Immature natural killer cell (primary cell): ENCODE data around the gene LRP1. TPM values are rescaled to one million over a fixed set of nuclear protein-coding genes. Genes with fewer than 3 reads are reported as not detected.

Source experiments
- DNase-seq, 3 donors: peaks; one replicate each; pipeline ENCODE4 v3.0.0; 2022; ENCODE audit warnings: mixed read lengths in 1 of 3
- H3K27ac Mint-ChIP-seq, 6 donors: one replicate each; pipeline ENCODE4 v1.8.0; 2020; ENCODE audit warnings: mixed read lengths in 6 of 6, mild to moderate bottlenecking in 5 of 6, inconsistent platforms in 4 of 6, moderate library complexity in 3 of 6
- H3K27me3 Mint-ChIP-seq, 3 donors: one replicate each; pipeline ENCODE4 v1.8.0; 2020 to 2021; ENCODE audit warnings: low read depth in 3 of 3, mild to moderate bottlenecking in 3 of 3, mixed read lengths in 3 of 3, moderate library complexity in 3 of 3, inconsistent platforms in 1 of 3
- H3K36me3 Mint-ChIP-seq, 3 donors: one replicate each; pipeline ENCODE4 v1.8.0; 2020; ENCODE audit warnings: mixed read lengths in 3 of 3, inconsistent platforms in 2 of 3, mild to moderate bottlenecking in 2 of 3
- H3K4me1 Mint-ChIP-seq, 2 donors: one replicate each; pipeline ENCODE4 v1.8.0; 2020; ENCODE audit warnings: inconsistent platforms in 2 of 2, mild to moderate bottlenecking in 2 of 2, mixed read lengths in 2 of 2, moderate library complexity in 1 of 2
- H3K4me3 Mint-ChIP-seq, 5 donors: one replicate each; pipeline ENCODE4 v1.8.0; 2020; ENCODE audit warnings: mild to moderate bottlenecking in 5 of 5, mixed read lengths in 5 of 5, inconsistent platforms in 3 of 5, moderate library complexity in 3 of 5
- H3K9me3 Mint-ChIP-seq, 6 donors: one replicate each; pipeline ENCODE4 v1.8.0; 2020; ENCODE audit warnings: mild to moderate bottlenecking in 6 of 6, mixed read lengths in 6 of 6, inconsistent platforms in 4 of 6, moderate library complexity in 3 of 6
- polyA plus RNA-seq, 3 donors: library from polyadenylated mRNA; unstranded; fragments of 300-500 nt; fragmentation: Illumina TruSeq; gene quantifications; one replicate each; pipeline ENCODE4 v1.2.3, GENCODE V29; 2021

Gene LRP1
- polyA plus RNA-seq, 3 donors from 2014 or later: 0.08 to 0.22 TPM; not detected in 1

DNA sequence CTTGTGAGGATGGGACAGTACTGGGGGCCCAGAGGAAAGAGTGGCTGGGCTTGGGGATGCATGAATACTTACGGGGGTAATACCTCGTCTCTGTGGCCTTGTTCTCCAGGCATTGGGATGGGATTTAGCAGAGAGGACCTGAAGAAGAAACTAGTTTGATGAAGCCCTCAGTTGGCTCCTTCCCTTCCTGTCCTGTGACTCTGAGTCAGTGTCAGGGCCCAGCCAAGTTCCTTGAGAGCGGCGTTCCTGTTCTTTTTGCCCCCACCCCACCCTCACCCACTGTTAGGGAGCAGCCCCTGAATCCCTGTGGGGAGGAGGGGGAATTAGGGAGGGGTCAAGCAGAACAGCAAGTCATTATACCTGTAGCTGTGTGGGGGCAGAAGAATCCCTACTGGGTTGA is 24.4 kb downstream of the LRP1 start:
- H3K27me3 Mint-ChIP-seq: peaks cover 3 to 8% (median 6%) of the 10 kb centered on the region in 3 donors
- no peak overlapping the region for H3K4me3 Mint-ChIP-seq
- H3K9me3 Mint-ChIP-seq: no peaks in the 10 kb centered on the region
- no peak for DNase-seq
- no peaks in the 10 kb centered on the region for H3K36me3 Mint-ChIP-seq
- H3K27ac Mint-ChIP-seq: no peak overlapping the region
- H3K4me1 Mint-ChIP-seq: peaks cover 13% of the 10 kb centered on the region in 2 donors

DNA sequence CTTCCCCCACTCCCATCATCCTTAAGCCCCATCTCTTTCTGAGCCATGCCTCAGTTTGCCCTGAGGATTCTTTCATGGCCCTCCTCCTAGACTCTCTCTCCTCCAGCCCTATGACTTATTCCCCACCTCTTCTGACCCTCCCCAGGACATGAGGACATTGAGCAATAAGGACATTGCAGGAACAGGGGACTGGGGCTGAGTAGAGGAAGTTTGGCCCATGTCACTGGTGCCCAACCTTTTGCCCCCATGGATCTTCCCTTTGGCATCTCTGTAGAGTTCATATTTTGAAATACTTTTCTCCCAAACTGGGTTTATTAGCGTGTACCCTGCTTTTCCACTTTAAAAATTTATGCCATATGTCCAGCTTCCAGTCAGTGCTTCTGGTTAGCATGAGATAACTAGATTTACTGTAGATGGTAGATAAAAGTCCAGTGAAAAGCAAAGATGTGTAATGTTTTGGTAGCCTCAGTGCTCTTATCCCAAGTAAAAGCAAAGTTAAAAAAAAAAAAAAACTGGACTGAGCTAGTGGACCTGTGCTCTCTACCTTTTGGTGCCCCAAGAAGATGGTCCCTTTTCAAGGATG is 25.2 kb downstream of the LRP1 start:
- no peak for DNase-seq
- Mint-ChIP-seq H3K27ac (no peak overlapping the region), H3K36me3 (no peaks in the 10 kb centered on the region), H3K9me3 (no peaks in the 10 kb centered on the region), H3K4me3 (no peak overlapping the region), H3K27me3 (peaks cover 3 to 10% (median 6%) of the 10 kb centered on the region in 3 donors), H3K4me1 (peaks cover 21% of the 10 kb centered on the region in 2 donors)

DNA sequence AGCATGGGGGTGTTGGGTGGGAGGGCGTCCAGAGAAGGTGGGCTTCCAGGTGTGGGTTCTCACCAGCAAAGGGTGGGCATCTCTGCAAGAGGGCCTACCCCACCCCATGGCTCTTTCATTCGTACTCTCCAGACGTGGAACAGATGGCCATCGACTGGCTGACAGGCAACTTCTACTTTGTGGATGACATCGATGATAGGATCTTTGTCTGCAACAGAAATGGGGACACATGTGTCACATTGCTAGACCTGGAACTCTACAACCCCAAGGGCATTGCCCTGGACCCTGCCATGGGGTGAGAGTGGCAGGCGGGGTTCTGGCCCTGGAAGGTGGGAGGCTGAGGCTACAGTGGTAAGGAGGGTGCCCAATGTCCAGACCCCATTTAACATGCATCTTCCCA is 25.8 kb downstream of the LRP1 start:
- H3K4me1 Mint-ChIP-seq: peaks cover 27% of the 10 kb centered on the region in 2 donors
- no peak overlapping the region for H3K27ac Mint-ChIP-seq
- DNase-seq: no peak
- H3K27me3 Mint-ChIP-seq: peaks cover 2 to 10% (median 6%) of the 10 kb centered on the region in 3 donors
- no peak overlapping the region for H3K4me3 Mint-ChIP-seq
- no peaks in the 10 kb centered on the region for H3K9me3 Mint-ChIP-seq
- no peaks in the 10 kb centered on the region for H3K36me3 Mint-ChIP-seq

DNA sequence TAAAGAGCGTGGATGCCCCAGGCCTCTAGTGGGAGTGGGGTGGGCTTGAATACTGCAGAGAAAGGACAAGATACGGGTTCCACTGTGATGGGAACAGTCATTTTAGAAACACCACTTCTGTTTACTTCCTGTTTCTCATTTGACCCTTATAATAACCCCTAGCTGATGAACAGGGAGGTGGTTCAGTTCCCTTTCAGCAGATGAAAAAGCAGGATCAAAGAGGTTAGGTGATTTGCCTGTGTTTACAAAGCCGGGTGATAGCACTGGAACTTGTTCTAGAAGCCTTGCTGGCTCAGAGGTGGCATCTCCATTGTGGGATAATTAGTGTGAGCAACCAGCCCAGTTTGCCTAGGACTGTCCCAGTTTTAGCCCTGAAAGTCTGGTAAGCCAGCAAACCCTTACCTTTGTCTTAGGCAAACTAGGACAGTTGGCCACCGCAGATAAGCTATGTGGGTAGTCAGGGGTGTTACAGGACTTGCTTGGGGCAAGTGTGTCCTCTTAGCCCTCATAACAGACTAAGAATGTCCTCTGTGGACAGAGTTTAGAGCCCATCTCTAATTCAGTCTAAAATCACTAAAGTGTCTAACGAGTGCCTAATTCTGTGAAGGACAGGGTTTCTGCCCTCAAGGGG is 26.6 kb downstream of the LRP1 start:
- Mint-ChIP-seq H3K4me3 (peak overlapping the region in 1 of 5 donors; percentile 22), H3K36me3 (no peaks in the 10 kb centered on the region), H3K27me3 (peaks cover 0 to 13% (median 4%) of the 10 kb centered on the region in 3 donors), H3K27ac (no peak overlapping the region), H3K9me3 (no peaks in the 10 kb centered on the region), H3K4me1 (peaks cover 27 to 31% of the 10 kb centered on the region in 2 donors)
- DNase-seq: no peak

DNA sequence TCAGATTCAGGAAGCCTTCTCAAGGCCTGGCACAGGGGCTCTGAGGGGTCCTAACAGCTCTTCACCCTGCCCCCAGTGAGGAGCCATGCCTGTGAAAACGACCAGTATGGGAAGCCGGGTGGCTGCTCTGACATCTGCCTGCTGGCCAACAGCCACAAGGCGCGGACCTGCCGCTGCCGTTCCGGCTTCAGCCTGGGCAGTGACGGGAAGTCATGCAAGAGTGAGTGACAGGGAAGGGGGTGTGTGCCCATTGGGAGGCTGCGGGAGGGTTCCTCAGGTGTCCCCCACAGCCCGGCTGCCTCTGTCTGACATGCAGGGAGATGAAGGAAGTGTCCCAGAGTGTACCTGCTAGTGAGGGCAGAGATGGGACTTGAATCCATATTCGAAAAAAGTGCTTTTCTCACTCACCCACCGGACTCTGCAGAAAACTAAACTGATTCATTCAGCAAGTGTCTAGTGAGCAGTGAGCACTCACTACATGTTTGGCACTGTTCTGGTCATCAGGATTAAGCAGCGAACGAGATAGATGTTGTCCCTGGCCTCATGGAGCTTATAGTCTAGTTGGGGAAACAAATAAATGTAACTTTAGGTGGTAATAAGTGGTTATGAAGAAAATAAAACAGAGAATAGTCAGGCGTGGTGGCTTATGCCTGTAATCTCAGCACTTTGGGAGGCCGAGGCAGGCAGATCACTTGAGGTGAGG is 28.6 kb downstream of the LRP1 start:
- peak in 1 of 3 donors; percentile 7 for DNase-seq
- Mint-ChIP-seq H3K36me3 (no peaks in the 10 kb centered on the region), H3K9me3 (no peaks in the 10 kb centered on the region), H3K27me3 (peaks cover 0 to 12% (median 8%) of the 10 kb centered on the region in 3 donors), H3K27ac (no peak overlapping the region), H3K4me1 (peaks cover 27 to 31% of the 10 kb centered on the region in 2 donors), H3K4me3 (peak overlapping the region in 3 of 5 donors; percentile 19 to 48 (median 31))

DNA sequence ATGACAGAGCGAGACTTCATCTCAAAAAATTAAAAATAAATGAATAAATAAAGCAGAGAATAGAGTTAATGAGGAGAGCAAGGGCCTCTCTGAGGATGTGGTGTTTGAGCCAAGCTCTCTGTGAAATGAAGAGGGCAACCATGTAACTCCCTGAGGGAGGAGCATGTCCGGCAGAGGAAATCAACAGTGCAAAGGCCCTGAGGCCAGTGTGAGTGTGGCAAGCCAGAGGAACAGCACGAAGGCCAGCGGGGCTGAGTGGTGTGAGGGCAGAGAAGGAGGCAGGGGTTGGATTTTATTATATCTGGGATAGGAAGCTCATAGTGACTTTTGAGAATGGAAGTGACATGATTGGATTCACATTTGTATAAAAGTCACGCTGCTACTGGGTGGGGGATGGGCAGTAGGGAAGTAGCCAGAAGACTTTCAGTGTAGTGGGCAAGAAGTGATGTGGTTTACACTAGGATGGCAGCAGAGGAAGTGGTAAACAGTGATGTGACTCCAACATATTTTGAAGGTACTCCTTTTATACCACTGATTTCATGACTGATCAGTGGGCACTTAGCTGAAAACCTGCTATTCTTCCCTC is 29.4 kb downstream of the LRP1 start:
- no peaks in the 10 kb centered on the region for H3K36me3 Mint-ChIP-seq
- H3K9me3 Mint-ChIP-seq: no peaks in the 10 kb centered on the region
- peaks cover 0 to 12% (median 9%) of the 10 kb centered on the region in 3 donors for H3K27me3 Mint-ChIP-seq
- peak overlapping the region in 1 of 6 donors; percentile 46 for H3K27ac Mint-ChIP-seq
- H3K4me1 Mint-ChIP-seq: peaks cover 27 to 31% of the 10 kb centered on the region in 2 donors
- DNase-seq: peak; percentile 40 to 47 (median 42)
- peak overlapping the region; percentile 46 to 78 (median 69) for H3K4me3 Mint-ChIP-seq

DNA sequence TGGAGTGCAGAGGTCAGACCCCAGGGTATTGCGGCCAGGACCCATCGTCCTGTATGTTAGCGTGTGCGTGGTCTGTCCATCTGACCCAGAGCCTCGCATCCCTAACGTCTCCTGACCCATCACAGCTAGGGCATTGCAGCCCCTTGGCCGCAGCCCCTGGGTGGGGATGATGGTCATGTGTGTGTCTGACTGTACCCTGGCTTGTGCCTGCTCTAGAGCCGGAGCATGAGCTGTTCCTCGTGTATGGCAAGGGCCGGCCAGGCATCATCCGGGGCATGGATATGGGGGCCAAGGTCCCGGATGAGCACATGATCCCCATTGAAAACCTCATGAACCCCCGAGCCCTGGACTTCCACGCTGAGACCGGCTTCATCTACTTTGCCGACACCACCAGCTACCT is 29.9 kb downstream of the LRP1 start:
- Mint-ChIP-seq H3K27me3 (peaks cover 0 to 12% (median 9%) of the 10 kb centered on the region in 3 donors), H3K4me1 (peaks cover 27 to 31% of the 10 kb centered on the region in 2 donors), H3K9me3 (no peaks in the 10 kb centered on the region), H3K27ac (no peak overlapping the region), H3K4me3 (peak overlapping the region; percentile 46 to 78 (median 69)), H3K36me3 (no peaks in the 10 kb centered on the region)
- no peak for DNase-seq

DNA sequence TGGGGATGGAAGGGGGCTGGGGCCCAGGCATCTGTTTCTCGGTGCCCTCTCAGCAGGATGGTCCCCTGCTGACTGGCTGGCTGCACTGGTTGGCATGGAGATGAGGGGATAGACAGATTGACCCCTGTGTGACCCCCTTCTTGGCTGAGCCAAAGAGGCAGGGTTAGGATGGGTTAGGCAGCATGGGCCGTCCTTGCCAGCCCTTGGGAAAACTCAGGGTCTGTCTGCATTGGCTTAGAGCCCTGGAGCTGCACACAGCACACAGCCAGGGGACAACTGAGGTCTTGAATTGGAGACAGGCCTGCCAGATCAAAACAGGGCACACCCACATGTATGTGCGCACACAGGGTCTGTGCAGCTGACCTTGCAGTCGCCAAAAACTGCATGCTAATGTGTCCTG is 30.4 kb downstream of the LRP1 start:
- Mint-ChIP-seq H3K36me3 (no peaks in the 10 kb centered on the region), H3K9me3 (no peaks in the 10 kb centered on the region), H3K4me1 (peaks cover 27 to 31% of the 10 kb centered on the region in 2 donors), H3K27me3 (peaks cover 0 to 12% (median 9%) of the 10 kb centered on the region in 3 donors), H3K4me3 (no peak overlapping the region), H3K27ac (no peak overlapping the region)
- DNase-seq: no peak

DNA sequence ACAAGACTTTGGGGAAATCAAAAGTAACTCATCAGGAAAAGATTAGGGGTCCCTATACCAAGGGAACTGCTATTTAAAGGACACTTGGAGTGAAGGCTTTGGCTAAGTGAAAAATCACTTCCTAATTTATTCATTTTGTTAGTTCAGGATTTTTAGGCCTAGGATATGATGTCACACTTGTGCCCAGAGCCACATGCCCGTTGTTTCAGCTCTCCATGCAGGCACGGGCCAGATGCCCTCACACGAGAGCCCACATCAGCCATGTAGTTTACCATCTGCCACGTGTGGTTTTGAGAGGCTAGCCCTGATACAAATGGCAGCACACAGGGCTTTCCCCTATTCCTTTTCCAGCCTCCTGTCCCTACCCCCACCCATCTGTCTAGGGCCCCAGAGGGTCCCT is 31.0 kb downstream of the LRP1 start:
- H3K4me1 Mint-ChIP-seq: peaks cover 27 to 31% of the 10 kb centered on the region in 2 donors
- H3K36me3 Mint-ChIP-seq: no peaks in the 10 kb centered on the region
- peak overlapping the region in 1 of 5 donors; percentile 39 for H3K4me3 Mint-ChIP-seq
- no peaks in the 10 kb centered on the region for H3K9me3 Mint-ChIP-seq
- H3K27ac Mint-ChIP-seq: peak overlapping the region in 1 of 6 donors; percentile 76
- peaks cover 0 to 12% (median 9%) of the 10 kb centered on the region in 3 donors for H3K27me3 Mint-ChIP-seq
- no peak for DNase-seq

DNA sequence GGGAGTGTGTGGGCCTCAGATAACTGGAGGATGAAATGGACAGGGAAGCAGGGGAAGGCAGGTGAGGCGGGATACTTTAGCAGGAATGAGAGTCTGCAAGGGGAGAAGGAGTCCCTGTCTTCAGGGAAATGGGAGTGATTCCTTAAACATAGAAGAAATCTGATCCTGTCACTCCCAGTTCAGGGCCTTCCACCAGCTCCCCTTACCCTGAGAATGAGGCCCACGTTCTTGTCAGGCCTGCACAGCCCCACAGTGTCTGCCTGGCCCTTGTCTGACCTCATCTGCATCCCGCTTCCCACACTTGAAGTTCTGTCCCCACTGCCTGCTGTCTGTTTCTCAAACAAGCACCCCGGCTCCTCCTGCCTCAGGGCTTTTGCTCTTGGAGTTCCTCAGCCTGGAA is 31.8 kb downstream of the LRP1 start:
- Mint-ChIP-seq H3K4me3 (no peak overlapping the region), H3K36me3 (no peaks in the 10 kb centered on the region), H3K4me1 (peaks cover 27 to 31% of the 10 kb centered on the region in 2 donors), H3K27ac (peak overlapping the region in 2 of 6 donors; percentile 15 to 22), H3K27me3 (peaks cover 4 to 12% (median 12%) of the 10 kb centered on the region in 3 donors), H3K9me3 (no peaks in the 10 kb centered on the region)
- DNase-seq: no peak

DNA sequence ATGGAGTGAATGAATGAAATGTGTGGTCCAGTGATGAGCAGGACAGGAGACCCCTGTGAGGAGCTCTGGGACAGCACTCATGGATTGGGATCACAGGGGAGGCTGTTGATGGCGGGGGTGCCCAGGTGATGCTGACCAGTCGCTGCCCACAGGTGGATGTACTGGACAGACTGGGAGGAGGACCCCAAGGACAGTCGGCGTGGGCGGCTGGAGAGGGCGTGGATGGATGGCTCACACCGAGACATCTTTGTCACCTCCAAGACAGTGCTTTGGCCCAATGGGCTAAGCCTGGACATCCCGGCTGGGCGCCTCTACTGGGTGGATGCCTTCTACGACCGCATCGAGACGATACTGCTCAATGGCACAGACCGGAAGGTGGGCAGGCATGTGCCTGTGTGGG is 32.5 kb downstream of the LRP1 start:
- H3K4me1 Mint-ChIP-seq: peaks cover 25 to 31% of the 10 kb centered on the region in 2 donors
- no peaks in the 10 kb centered on the region for H3K9me3 Mint-ChIP-seq
- no peaks in the 10 kb centered on the region for H3K36me3 Mint-ChIP-seq
- H3K4me3 Mint-ChIP-seq: no peak overlapping the region
- peaks cover 5 to 12% (median 9%) of the 10 kb centered on the region in 3 donors for H3K27me3 Mint-ChIP-seq
- H3K27ac Mint-ChIP-seq: no peak overlapping the region
- DNase-seq: no peak

DNA sequence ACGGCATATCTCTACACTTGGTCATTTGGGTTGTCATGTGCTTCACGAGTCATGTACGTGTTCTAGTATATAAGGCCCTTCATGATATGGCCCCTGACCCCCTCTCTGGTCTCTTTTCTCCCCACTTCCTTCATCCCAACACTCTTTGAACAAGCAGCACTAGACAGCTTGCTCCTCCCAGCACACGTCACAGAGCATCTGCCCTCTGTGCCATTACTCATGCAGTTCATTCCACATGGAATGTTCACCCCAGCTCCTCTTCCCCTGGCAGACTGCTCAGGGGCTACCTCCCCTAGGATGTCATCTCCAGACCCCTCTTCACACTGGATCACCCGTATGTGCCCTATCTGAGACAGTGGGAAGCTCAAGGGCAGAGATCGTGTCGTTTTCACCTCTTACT is 33.2 kb downstream of the LRP1 start:
- H3K36me3 Mint-ChIP-seq: no peaks in the 10 kb centered on the region
- DNase-seq: no peak
- H3K4me3 Mint-ChIP-seq: no peak overlapping the region
- H3K27ac Mint-ChIP-seq: no peak overlapping the region
- peaks cover 5 to 12% (median 9%) of the 10 kb centered on the region in 3 donors for H3K27me3 Mint-ChIP-seq
- peaks cover 23 to 29% of the 10 kb centered on the region in 2 donors for H3K4me1 Mint-ChIP-seq
- H3K9me3 Mint-ChIP-seq: no peaks in the 10 kb centered on the region

DNA sequence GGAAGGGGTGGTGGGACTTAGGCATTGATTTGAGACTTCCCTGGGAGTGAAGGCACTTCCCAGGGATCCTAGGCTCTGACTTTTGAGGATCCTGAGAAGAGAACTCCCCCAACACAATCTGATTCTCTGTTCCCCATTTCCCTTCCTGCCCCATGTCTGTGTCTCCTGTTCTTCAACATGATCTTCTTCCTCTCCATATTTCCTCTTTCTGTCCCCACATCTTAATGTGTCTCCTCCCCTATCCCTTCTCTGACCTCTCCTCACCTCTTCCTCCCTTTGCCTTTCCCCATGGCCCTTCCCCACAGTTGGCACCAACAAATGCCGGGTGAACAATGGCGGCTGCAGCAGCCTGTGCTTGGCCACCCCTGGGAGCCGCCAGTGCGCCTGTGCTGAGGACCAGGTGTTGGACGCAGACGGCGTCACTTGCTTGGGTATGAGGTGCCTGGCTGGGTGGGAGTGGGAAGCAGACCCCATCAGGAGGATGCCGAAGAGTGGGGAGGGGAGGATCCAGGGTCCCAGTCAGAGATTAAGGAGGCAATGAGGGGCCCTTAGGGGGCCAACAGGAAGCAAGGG is 34.4 kb downstream of the LRP1 start:
- Mint-ChIP-seq H3K9me3 (no peaks in the 10 kb centered on the region), H3K27ac (no peak overlapping the region), H3K4me1 (peaks cover 14 to 18% of the 10 kb centered on the region in 2 donors), H3K4me3 (no peak overlapping the region), H3K36me3 (no peaks in the 10 kb centered on the region), H3K27me3 (peaks cover 5 to 9% (median 9%) of the 10 kb centered on the region in 3 donors)
- DNase-seq: no peak
